H1 (cell line): ENCODE measurements around the gene BSN. TPM values are rescaled to one million over a fixed set of nuclear protein-coding genes. Genes with fewer than 3 reads are reported as not detected.

Source experiments
- BACH1 ChIP-seq: IDR thresholded peaks from 2 replicates; pipeline ENCODE4 v1.6.1; 2012; ENCODE audit warnings: low read length, improper control_type of control experiment
- CEBPB ChIP-seq: IDR thresholded peaks from 2 replicates; pipeline ENCODE4 v1.6.1; 2012; ENCODE audit warnings: low read depth, low read length
- GTF2F1 ChIP-seq: IDR thresholded peaks from 2 replicates; pipeline ENCODE4 v1.6.1; 2012; ENCODE audit warnings: low read depth, low read length, improper control_type of control experiment, borderline replicate concordance
- HDAC6 ChIP-seq: IDR thresholded peaks from one replicate; pipeline ENCODE4 v1.7.1; 2012; ENCODE audit warnings: low read depth, mild to moderate bottlenecking, inconsistent platforms, low read length, moderate library complexity
- POLR2AphosphoS5 ChIP-seq: IDR thresholded peaks from 2 replicates; pipeline ENCODE4 v1.6.1; 2011; ENCODE audit warnings: low read depth, low read length
- RXRA ChIP-seq: IDR thresholded peaks from 2 replicates; pipeline ENCODE4 v1.6.1; 2011; ENCODE audit warnings: low read depth, mild to moderate bottlenecking, low read length, moderate library complexity; ENCODE audit not compliant: insufficient read depth
- SRF ChIP-seq: IDR thresholded peaks from 2 replicates; pipeline ENCODE4 v1.6.1; 2011; ENCODE audit warnings: mild to moderate bottlenecking, low read depth, low read length, moderate library complexity
- ZNF274 ChIP-seq: IDR thresholded peaks from 2 replicates; pipeline ENCODE4 v1.7.0; 2012; ENCODE audit warnings: low read length, borderline replicate concordance; ENCODE audit errors: extremely low read depth
- polyA plus RNA-seq, 7 experiments: library from polyadenylated mRNA; depleted of rRNA in 3 of 7; stranded (reverse) in 5 of 7; unstranded in 2 of 7; fragments of >200 nt in 5 of 7; fragments of 200-250 nt in 2 of 7; gene quantifications; 1 replicate in 5 of 7; 2 replicates in 1 of 7; 4 replicates in 1 of 7; pipeline versions ENCODE4 v1.2.1 to v1.2.3, GENCODE V29; 2011 to 2013; ENCODE audit warnings: missing spikeins in 2 of 7, mixed read lengths in 2 of 7
- total RNA-seq: library from RNA; stranded (reverse); fragmentation: NEBNext Ultra II Directional; extraction: Animal tissue kit (Norgen Biotek cat#: 25700); gene quantifications from 2 replicates; pipeline ENCODE4 v1.2.1, GENCODE V29; 2021

The BSN gene
- total and polyA plus RNA-seq, 2 of the 8 experiments (the other 6 are each of a cell fraction or from before 2014, with no cell fraction given), result 0.60 to 3.0 TPM

GRCh38 chr3:49518016-49518415 is 36.3 kb upstream of the BSN start (continued):
- no peak for TF ChIP-seq HDAC6
- no peak for TF ChIP-seq BACH1
- no peak for TF ChIP-seq RXRA
- TF ChIP-seq POLR2AphosphoS5, result no peak
- TF ChIP-seq CEBPB, result no peak
- TF ChIP-seq SRF, result no peak
- no peak for TF ChIP-seq GTF2F1
- no peak for TF ChIP-seq ZNF274
